A673 (cell line): ENCODE measurements around the gene TGM2. TPM values are rescaled to one million over a fixed set of nuclear protein-coding genes. Genes with fewer than 3 reads are reported as not detected.
A peak's percentile ranks its signal among the peaks of the same experiment; 100 is the strongest.
"Not testable (repeated sequence)": the region's sequence is repeated elsewhere in the genome, so short reads cannot be mapped to it uniquely, and the experiment has no call there.

Experiments used
- BruUV-seq: library from RNA; stranded (reverse); fragments of 400-500 nt; replicated peaks from 2 replicates; lab custom pipeline; 2021; lab: Mats Ljungman, UMichigan
- CTCF ChIA-PET: fragments of 300-600 bp; sonication (Branson Sonifier 250); formaldehyde crosslinking; loops from one replicate; lab custom pipeline; 2022; ENCODE audit warnings: antibody characterized with exemption; lab: Charles Lee
- POLR2A ChIA-PET: fragments of 300-600 bp; sonication (Branson Sonifier 250); formaldehyde crosslinking; loops from one replicate; lab custom pipeline; 2022; ENCODE audit warnings: antibody characterized with exemption; ENCODE audit not compliant: low non-redundant PET; lab: Charles Lee
- DNase-seq: peaks from one replicate; pipeline ENCODE4 v3.0.0-alpha.2; 2015; ENCODE audit warnings: low spot score
- H3K27ac ChIP-seq: fragments of 200-600 bp; sonication (generic); 2 replicates; pipeline ENCODE4 v1.5.1; 2016; ENCODE audit warnings: mixed run types, low read depth, mild to moderate bottlenecking, mixed read lengths, antibody characterized with exemption, low read length; ENCODE audit not compliant: poor library complexity, severe bottlenecking
- H3K27me3 ChIP-seq: fragments of 200-600 bp; sonication (generic); replicated peaks from 2 replicates; pipeline ENCODE4 v1.6.1; 2017; ENCODE audit warnings: mixed run types, low read depth, mild to moderate bottlenecking, mixed read lengths, antibody characterized with exemption, low read length; ENCODE audit not compliant: insufficient read depth, poor library complexity
- H3K36me3 ChIP-seq: fragments of 200-600 bp; sonication (generic); 2 replicates; pipeline ENCODE4 v1.6.1; 2016; ENCODE audit warnings: mixed run types, mild to moderate bottlenecking, mixed read lengths, antibody characterized with exemption, low read length; ENCODE audit not compliant: insufficient read depth, poor library complexity, severe bottlenecking
- H3K4me1 ChIP-seq: fragments of 200-600 bp; sonication (generic); 2 replicates; pipeline ENCODE4 v1.6.1; 2017; ENCODE audit warnings: mixed run types, mild to moderate bottlenecking, mixed read lengths, antibody characterized with exemption, low read length; ENCODE audit not compliant: insufficient read depth, poor library complexity, severe bottlenecking
- H3K4me3 ChIP-seq: fragments of 200-600 bp; sonication (generic); 2 replicates; pipeline ENCODE4 v1.5.1; 2016; ENCODE audit warnings: low read depth, mixed run types, mild to moderate bottlenecking, mixed read lengths, low read length; ENCODE audit not compliant: poor library complexity, severe bottlenecking
- H3K9me3 ChIP-seq: fragments of 200-600 bp; sonication (generic); 2 replicates; pipeline ENCODE4 v1.6.1; 2016; ENCODE audit warnings: mixed run types, low read depth, mild to moderate bottlenecking, mixed read lengths, antibody characterized with exemption, low read length; ENCODE audit not compliant: poor library complexity, severe bottlenecking
- EZH2 ChIP-seq: fragments of 200-600 bp; sonication (generic); IDR thresholded peaks from 2 replicates; pipeline ENCODE4 v1.6.1; 2017; ENCODE audit warnings: borderline replicate concordance, low read depth, mild to moderate bottlenecking, mixed read lengths, antibody characterized with exemption, low read length; ENCODE audit not compliant: poor library complexity, severe bottlenecking
- intact Hi-C: fragments of 100-400 bp; cut with micrococcal nuclease; formaldehyde crosslinking; loops from one replicate; pipeline ENCODE4 v1.10.0; 2022; ENCODE audit not compliant: unreplicated experiment
- total RNA-seq: library from RNA; stranded (reverse); gene quantifications from 2 replicates; pipeline ENCODE4 v1.2.3, GENCODE V29; 2021
- TF ChIP-seq, protein P1 (sequence below): fragments of 300-800, 200-600 bp; sonication (generic); conservative IDR thresholded peaks from 2 replicates; pipeline ENCODE4 v1.5.1; 2017; ENCODE audit warnings: low read depth, mild to moderate bottlenecking, antibody characterized with exemption, low read length, moderate library complexity, mixed read lengths

TGM2 gene
- total RNA-seq, 1 experiment from 2014 or later, result 0.43 TPM

DNA sequence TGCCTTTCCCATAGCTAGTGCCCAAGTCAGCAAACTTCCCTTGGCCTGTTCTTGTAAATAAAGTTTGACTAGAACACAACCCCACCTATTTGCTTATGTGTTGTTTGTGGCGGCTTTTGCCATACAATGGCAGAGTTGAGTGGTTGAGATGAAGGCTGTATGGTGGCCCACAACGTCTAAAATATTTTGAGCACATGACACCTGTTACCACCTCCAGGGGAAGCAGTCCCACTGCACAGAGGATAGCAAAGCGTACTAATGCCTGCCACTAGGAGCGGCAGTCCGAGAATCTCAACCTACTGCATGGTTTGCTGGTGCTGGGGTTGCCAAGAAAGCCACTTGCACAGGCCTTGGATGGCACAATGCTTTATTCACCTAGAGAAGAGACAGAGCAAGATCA is 58.6 kb downstream of the TGM2 start:
- DNase-seq, result no peak
- intact Hi-C loops, result no loop called here
- Histone ChIP-seq H3K4me3 (no peak overlapping the region), H3K27me3 (no peaks in the 10 kb centered on the region), H3K27ac (no peak overlapping the region), H3K4me1 (no peaks in the 10 kb centered on the region), H3K9me3 (no peaks in the 10 kb centered on the region), H3K36me3 (no peaks in the 10 kb centered on the region)
- no TSS peak for BruUV-seq
- ChIA-PET CTCF (no interaction called here), POLR2A (no interaction called here)
- TF ChIP-seq, protein P1, sequence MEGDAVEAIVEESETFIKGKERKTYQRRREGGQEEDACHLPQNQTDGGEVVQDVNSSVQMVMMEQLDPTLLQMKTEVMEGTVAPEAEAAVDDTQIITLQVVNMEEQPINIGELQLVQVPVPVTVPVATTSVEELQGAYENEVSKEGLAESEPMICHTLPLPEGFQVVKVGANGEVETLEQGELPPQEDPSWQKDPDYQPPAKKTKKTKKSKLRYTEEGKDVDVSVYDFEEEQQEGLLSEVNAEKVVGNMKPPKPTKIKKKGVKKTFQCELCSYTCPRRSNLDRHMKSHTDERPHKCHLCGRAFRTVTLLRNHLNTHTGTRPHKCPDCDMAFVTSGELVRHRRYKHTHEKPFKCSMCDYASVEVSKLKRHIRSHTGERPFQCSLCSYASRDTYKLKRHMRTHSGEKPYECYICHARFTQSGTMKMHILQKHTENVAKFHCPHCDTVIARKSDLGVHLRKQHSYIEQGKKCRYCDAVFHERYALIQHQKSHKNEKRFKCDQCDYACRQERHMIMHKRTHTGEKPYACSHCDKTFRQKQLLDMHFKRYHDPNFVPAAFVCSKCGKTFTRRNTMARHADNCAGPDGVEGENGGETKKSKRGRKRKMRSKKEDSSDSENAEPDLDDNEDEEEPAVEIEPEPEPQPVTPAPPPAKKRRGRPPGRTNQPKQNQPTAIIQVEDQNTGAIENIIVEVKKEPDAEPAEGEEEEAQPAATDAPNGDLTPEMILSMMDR, result no peak
- no peak for TF ChIP-seq EZH2

DNA sequence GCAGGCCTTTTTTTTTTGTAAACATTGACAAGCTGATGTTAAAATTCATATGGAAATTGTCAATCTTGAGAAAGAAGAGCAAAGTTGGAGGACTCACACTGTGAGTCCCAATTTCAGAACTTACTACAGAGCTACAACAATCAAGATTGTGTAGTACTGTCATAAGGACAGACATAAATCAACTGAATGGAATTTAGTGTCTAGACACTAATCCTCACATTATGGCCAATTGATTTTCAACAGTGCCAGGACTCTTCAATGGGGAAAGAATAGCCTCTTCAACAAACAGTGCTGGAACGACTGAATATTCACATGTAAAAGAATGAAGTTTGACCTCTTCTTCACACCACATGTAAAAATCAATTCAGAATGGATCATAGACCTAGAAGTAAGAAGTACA is 60.8 kb downstream of the TGM2 start:
- Histone ChIP-seq H3K4me1 (no peaks in the 10 kb centered on the region), H3K9me3 (no peaks in the 10 kb centered on the region), H3K4me3 (no peak overlapping the region), H3K36me3 (no peaks in the 10 kb centered on the region), H3K27ac (no peak overlapping the region), H3K27me3 (no peaks in the 10 kb centered on the region)
- DNase-seq, result peak; percentile 62
- BruUV-seq, result no TSS peak
- intact Hi-C loops, result no loop called here
- POLR2A ChIA-PET, result no interaction called here
- CTCF ChIA-PET, result interaction anchor here (0.5 to 0.7 kb wide), 3 partner anchors 8 to 343 kb away, joined by 3 to 5 read pairs (median 3); no protein-coding TSS in a partner anchor
- TF ChIP-seq, protein P1, result no peak

DNA sequence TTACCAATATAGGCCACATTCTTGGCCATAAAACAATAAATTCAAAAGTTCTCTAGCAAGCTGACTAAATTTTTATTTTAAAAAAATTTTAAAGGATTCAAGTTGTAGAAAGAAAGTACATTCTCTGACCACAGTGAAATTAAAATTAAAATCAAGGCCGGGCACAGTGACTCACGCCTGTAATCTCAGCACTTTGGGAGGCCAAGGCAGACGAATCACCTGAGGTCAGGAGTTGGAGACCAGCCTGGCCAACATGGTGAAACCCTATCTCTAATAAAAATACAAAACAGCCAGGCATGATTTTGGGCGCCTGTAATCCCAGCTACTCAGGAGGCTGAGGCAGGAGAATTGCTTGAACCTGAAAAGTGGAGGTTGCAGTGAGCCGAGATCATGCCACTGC is 62.9 kb downstream of the TGM2 start:
- H3K9me3 ChIP-seq, CTCF ChIA-PET, BruUV-seq, H3K27me3 ChIP-seq, H3K4me3 ChIP-seq, H3K4me1 ChIP-seq, POLR2A ChIA-PET, H3K36me3 ChIP-seq, intact Hi-C loops, H3K27ac ChIP-seq, DNase-seq: not testable (repeated sequence)

DNA sequence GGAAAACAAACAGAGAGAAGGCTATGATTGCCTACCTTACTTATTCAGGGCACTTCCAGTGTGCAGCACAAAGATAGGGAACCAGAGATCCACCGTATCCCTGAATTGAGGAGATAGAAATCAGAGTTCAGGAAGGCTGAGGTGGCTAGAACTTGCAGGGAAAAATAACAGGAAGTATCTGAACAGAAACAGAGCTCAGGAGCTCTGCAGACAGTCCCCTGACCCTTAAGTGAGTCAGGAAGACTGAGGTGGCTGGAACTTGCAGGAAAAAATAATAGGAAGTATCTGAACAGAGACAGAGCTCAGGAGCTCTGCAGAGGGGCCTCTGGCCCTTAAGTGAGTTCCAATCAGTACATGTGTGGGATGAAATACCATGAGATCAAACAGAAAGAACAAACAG is 66.1 kb downstream of the TGM2 start:
- DNase-seq, result no peak
- Histone ChIP-seq H3K27ac (no peak overlapping the region), H3K27me3 (no peaks in the 10 kb centered on the region), H3K9me3 (no peaks in the 10 kb centered on the region), H3K36me3 (no peaks in the 10 kb centered on the region), H3K4me3 (no peak overlapping the region), H3K4me1 (peaks cover 13% of the 10 kb centered on the region)
- TF ChIP-seq, protein P1, result no peak
- TF ChIP-seq EZH2, result no peak
- ChIA-PET CTCF (no interaction called here), POLR2A (no interaction called here)
- intact Hi-C loops, result no loop called here
- BruUV-seq, result no TSS peak
